ENCODE results near the gene LCE3E.
"Not testable (repeated sequence)": the region's sequence is repeated elsewhere in the genome, so short reads cannot be mapped to it uniquely, and the experiment has no call there.

LCE3E gene

GRCh38 chr1:152566681-152567080 is at the start of gene LCE3E:
LCE3E (minus strand) TSS chr1:152566780; CDS start chr1:152566208, 572 bp downstream.
- Mint-ChIP-seq H3K27ac (no peak within 1 kb of the TSS), H3K36me3 (ENCODE audit: low read depth) (no peaks in the 10 kb centered on the region), H3K4me3 (no peak within 1 kb of the TSS), H3K9me3 (peaks cover 14% of the 10 kb centered on the region), H3K4me1 (ENCODE audit: low read depth) (peaks cover 1% of the 10 kb centered on the region), H3K27me3 (peaks cover 31% of the 10 kb centered on the region)
- DNase-seq, result no peak

- no peak for DNase-seq
- Mint-ChIP-seq H3K27me3 (peaks cover 33% of the 10 kb centered on the region), H3K4me1 (ENCODE audit: low read depth) (no peaks in the 10 kb centered on the region), H3K4me3 (no peak within 1 kb of the TSS), H3K27ac (no peak within 1 kb of the TSS), H3K9me3 (peaks cover 6% of the 10 kb centered on the region), H3K36me3 (ENCODE audit: low read depth) (no peaks in the 10 kb centered on the region)
Observed at GRCh38 chr1:152613511-152613910, 46.9 kb upstream of the LCE3E start, which contains the start of gene LCE3B. LCE3B (plus strand) TSS chr1:152613811; CDS start chr1:152613811, 0 bp downstream.

GRCh38 chr1:152599934-152600333 is 33.4 kb upstream of the LCE3E start, which contains the start of gene LCE3C:
LCE3C (plus strand) TSS chr1:152600234; CDS start chr1:152600732, 498 bp downstream.
- Mint-ChIP-seq H3K9me3 (peaks cover 2% of the 10 kb centered on the region), H3K27me3 (peaks cover 6% of the 10 kb centered on the region), H3K4me1 (ENCODE audit: low read depth) (no peaks in the 10 kb centered on the region)

GRCh38 chr1:152596986-152597385 is 30.4 kb upstream of the LCE3E start:
- peaks cover 2% of the 10 kb centered on the region for H3K9me3 Mint-ChIP-seq
- no peak for DNase-seq
- no peaks in the 10 kb centered on the region for H3K36me3 Mint-ChIP-seq (ENCODE audit: low read depth)
- no peak overlapping the region for H3K27ac Mint-ChIP-seq
- H3K4me3 Mint-ChIP-seq, result no peak overlapping the region
- peaks cover 6% of the 10 kb centered on the region for H3K27me3 Mint-ChIP-seq
- H3K4me1 Mint-ChIP-seq (ENCODE audit: low read depth), result no peaks in the 10 kb centered on the region

More at GRCh38 chr1:152599934-152600333, 33.4 kb upstream of the LCE3E start, which contains the start of gene LCE3C:
- H3K4me3 Mint-ChIP-seq, result no peak within 1 kb of the TSS
- DNase-seq, result no peak
- H3K36me3 Mint-ChIP-seq (ENCODE audit: low read depth), result no peaks in the 10 kb centered on the region
- no peak within 1 kb of the TSS for H3K27ac Mint-ChIP-seq

- peaks cover 8% of the 10 kb centered on the region for H3K27me3 Mint-ChIP-seq
- H3K36me3 Mint-ChIP-seq (ENCODE audit: low read depth), result no peaks in the 10 kb centered on the region
- no peak overlapping the region for H3K27ac Mint-ChIP-seq
- DNase-seq, result no peak
- no peak overlapping the region for H3K4me3 Mint-ChIP-seq
- no peaks in the 10 kb centered on the region for H3K4me1 Mint-ChIP-seq (ENCODE audit: low read depth)
- H3K9me3 Mint-ChIP-seq, result peaks cover 2% of the 10 kb centered on the region
Observed at GRCh38 chr1:152585586-152585985, 19.0 kb upstream of the LCE3E start.

GRCh38 chr1:152582647-152583046 is 16.1 kb upstream of the LCE3E start:
- DNase-seq, result no peak
- H3K4me3 Mint-ChIP-seq, result no peak overlapping the region
- H3K36me3 Mint-ChIP-seq (ENCODE audit: low read depth), result no peaks in the 10 kb centered on the region
- peaks cover 26% of the 10 kb centered on the region for H3K27me3 Mint-ChIP-seq
- peaks cover 2% of the 10 kb centered on the region for H3K9me3 Mint-ChIP-seq
- H3K27ac Mint-ChIP-seq, result no peak overlapping the region
- no peaks in the 10 kb centered on the region for H3K4me1 Mint-ChIP-seq (ENCODE audit: low read depth)

GRCh38 chr1:152580433-152580832 is 13.9 kb upstream of the LCE3E start, which contains the start of gene LCE3D:
LCE3D (minus strand) TSS chr1:152580516; CDS start chr1:152579936, 580 bp downstream.
- DNase-seq, result no peak
- H3K27me3 Mint-ChIP-seq, result peaks cover 41% of the 10 kb centered on the region
- H3K4me3 Mint-ChIP-seq, result no peak within 1 kb of the TSS
- H3K27ac Mint-ChIP-seq, result no peak within 1 kb of the TSS
- peaks cover 5% of the 10 kb centered on the region for H3K4me1 Mint-ChIP-seq (ENCODE audit: low read depth)
- no peaks in the 10 kb centered on the region for H3K9me3 Mint-ChIP-seq
- H3K36me3 Mint-ChIP-seq (ENCODE audit: low read depth), result no peaks in the 10 kb centered on the region

GRCh38 chr1:152579526-152579925 is 12.9 kb upstream of the LCE3E start:
- DNase-seq; H3K4me1 Mint-ChIP-seq (ENCODE audit: low read depth): not testable (repeated sequence)

GRCh38 chr1:152577168-152577567 is 10.6 kb upstream of the LCE3E start:
- no peak for DNase-seq
- H3K27ac Mint-ChIP-seq, result no peak overlapping the region
- no peak overlapping the region for H3K4me3 Mint-ChIP-seq
- peaks cover 5% of the 10 kb centered on the region for H3K4me1 Mint-ChIP-seq (ENCODE audit: low read depth)
- no peaks in the 10 kb centered on the region for H3K9me3 Mint-ChIP-seq
- peaks cover 69% of the 10 kb centered on the region for H3K27me3 Mint-ChIP-seq
- H3K36me3 Mint-ChIP-seq (ENCODE audit: low read depth), result no peaks in the 10 kb centered on the region

More at GRCh38 chr1:152579526-152579925, 12.9 kb upstream of the LCE3E start:
- H3K36me3 Mint-ChIP-seq (ENCODE audit: low read depth); H3K27ac Mint-ChIP-seq; H3K4me3 Mint-ChIP-seq; H3K9me3 Mint-ChIP-seq: not testable (repeated sequence)
- peaks cover 49% of the 10 kb centered on the region for H3K27me3 Mint-ChIP-seq

GRCh38 chr1:152565535-152566215 is 905 bp downstream of the LCE3E start:
- Mint-ChIP-seq H3K36me3 (ENCODE audit: low read depth) (no peaks in the 10 kb centered on the region), H3K9me3 (peaks cover 14% of the 10 kb centered on the region), H3K27me3 (peaks cover 22% of the 10 kb centered on the region), H3K4me3 (no peak overlapping the region), H3K27ac (no peak overlapping the region), H3K4me1 (ENCODE audit: low read depth) (peaks cover 1% of the 10 kb centered on the region)
- no peak for DNase-seq

GRCh38 chr1:152565115-152565514 is 1.5 kb downstream of the LCE3E start:
- Mint-ChIP-seq H3K27ac (no peak overlapping the region), H3K9me3 (peaks cover 12% of the 10 kb centered on the region), H3K27me3 (peaks cover 21% of the 10 kb centered on the region), H3K4me3 (no peak overlapping the region), H3K36me3 (ENCODE audit: low read depth) (no peaks in the 10 kb centered on the region), H3K4me1 (ENCODE audit: low read depth) (peaks cover 1% of the 10 kb centered on the region)
- no peak for DNase-seq

GRCh38 chr1:152548358-152548757 is 18.2 kb downstream of the LCE3E start:
- not testable (repeated sequence) for H3K4me3 Mint-ChIP-seq; H3K27ac Mint-ChIP-seq; H3K36me3 Mint-ChIP-seq (ENCODE audit: low read depth); DNase-seq; H3K9me3 Mint-ChIP-seq; H3K4me1 Mint-ChIP-seq (ENCODE audit: low read depth)
- peaks cover 23% of the 10 kb centered on the region for H3K27me3 Mint-ChIP-seq

GRCh38 chr1:152546704-152547103 is 19.9 kb downstream of the LCE3E start:
- Mint-ChIP-seq H3K4me3 (no peak overlapping the region), H3K4me1 (ENCODE audit: low read depth) (no peaks in the 10 kb centered on the region), H3K9me3 (peaks cover 2% of the 10 kb centered on the region), H3K27me3 (peaks cover 25% of the 10 kb centered on the region), H3K27ac (no peak overlapping the region), H3K36me3 (ENCODE audit: low read depth) (no peaks in the 10 kb centered on the region)
- no peak for DNase-seq

- Mint-ChIP-seq H3K27ac (no peak overlapping the region), H3K4me3 (no peak overlapping the region), H3K9me3 (peaks cover 2% of the 10 kb centered on the region), H3K36me3 (ENCODE audit: low read depth) (no peaks in the 10 kb centered on the region), H3K27me3 (peaks cover 41% of the 10 kb centered on the region), H3K4me1 (ENCODE audit: low read depth) (no peaks in the 10 kb centered on the region)
- DNase-seq, result no peak
Observed at GRCh38 chr1:152543820-152544219, 22.8 kb downstream of the LCE3E start.

GRCh38 chr1:152539901-152540300 is 26.7 kb downstream of the LCE3E start:
- Mint-ChIP-seq H3K27ac (no peak overlapping the region), H3K36me3 (ENCODE audit: low read depth) (no peaks in the 10 kb centered on the region), H3K4me1 (ENCODE audit: low read depth) (no peaks in the 10 kb centered on the region), H3K9me3 (no peaks in the 10 kb centered on the region), H3K4me3 (no peak overlapping the region), H3K27me3 (peaks cover 57% of the 10 kb centered on the region)
- no peak for DNase-seq
